ENCODE results near the gene PTPRN2.

Gene PTPRN2

DNA sequence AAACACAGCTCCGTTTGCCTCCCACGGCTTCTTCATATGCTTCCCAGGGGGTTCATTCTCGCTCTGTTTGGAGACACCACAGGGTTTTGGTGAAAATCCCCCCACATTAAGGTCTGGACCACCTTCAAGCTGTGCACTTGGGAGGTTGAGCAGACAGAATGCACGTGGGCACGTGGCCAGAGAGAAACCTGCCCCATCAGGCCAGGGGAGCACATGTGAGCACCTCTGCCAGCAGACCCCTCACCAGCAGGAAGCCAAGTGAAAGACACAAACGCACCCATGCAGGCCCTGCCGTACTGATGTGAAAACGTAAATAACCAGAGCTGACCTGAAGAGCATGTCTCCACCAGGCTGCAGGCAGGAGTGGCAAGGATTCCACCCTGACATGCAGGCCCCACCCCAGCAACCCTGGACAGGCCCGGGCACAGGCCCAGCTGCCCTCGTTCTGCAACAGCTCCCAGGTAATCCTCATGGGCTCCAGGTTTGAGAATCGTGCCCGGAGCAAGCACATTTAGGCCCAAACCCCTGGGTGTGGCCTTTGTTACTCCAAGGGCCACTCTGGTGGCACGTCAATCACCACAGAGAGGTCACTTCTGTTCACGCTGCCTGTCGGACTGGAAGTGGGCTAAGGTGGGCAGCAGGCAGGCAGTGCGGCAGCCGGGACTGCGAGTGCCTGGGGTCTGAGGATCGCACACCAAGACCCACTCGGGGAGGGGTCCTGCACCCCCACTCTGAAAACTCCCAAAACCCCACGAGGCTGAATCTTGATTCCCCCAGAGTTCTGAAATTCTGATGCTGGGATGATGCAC lies 184.4 kb downstream of the PTPRN2 start:
- Histone ChIP-seq H3K4me1 (ENCODE audit: control insufficient read depth in 5 of 5, insufficient read depth in 5 of 5, low read length in 5 of 5) (no peaks in the 10 kb centered on the region), H3K9me3 (ENCODE audit: control insufficient read depth in 5 of 5, low read length in 5 of 5) (peaks cover 0 to 17% (median 7%) of the 10 kb centered on the region in 5 donors), H3K36me3 (ENCODE audit: control insufficient read depth in 5 of 5, insufficient read depth in 5 of 5, low read length in 5 of 5) (no peaks in the 10 kb centered on the region), H3K27ac (ENCODE audit: low read depth, low read length) (no peak overlapping the region), H3K9ac (ENCODE audit: low read length in 5 of 5) (no peak overlapping the region), H3K4me3 (ENCODE audit: low read depth in 1 of 5, low read length in 5 of 5) (no peak overlapping the region), H3K27me3 (ENCODE audit: control insufficient read depth in 5 of 5, insufficient read depth in 4 of 5, low read length in 5 of 5) (peaks cover 0 to 14% (median 6%) of the 10 kb centered on the region in 5 donors)

DNA sequence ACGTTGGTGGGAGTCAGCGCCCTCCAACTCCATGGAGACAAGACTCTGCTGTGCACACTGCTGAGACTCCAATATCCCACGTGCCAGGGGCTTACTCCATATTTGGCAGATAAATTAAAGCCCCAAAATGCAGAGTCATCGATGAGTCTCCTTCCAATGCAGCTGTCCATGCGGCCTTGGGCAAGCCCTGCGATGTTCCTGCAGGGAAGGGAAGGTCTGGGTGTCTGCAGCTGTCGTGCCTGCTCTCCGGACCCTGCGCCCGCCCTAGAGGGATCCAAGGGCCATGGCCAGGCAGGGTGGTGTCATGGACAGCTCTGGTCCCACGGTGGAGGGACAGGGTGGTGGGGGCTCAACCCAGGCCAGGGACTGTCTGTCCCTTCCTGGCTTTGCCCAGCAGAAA lies 185.2 kb downstream of the PTPRN2 start:
- no peak overlapping the region for H3K27ac ChIP-seq (ENCODE audit: low read depth, low read length)
- no peaks in the 10 kb centered on the region for H3K4me1 ChIP-seq (ENCODE audit: control insufficient read depth in 5 of 5, insufficient read depth in 5 of 5, low read length in 5 of 5)
- peaks cover 0 to 14% (median 6%) of the 10 kb centered on the region in 5 donors for H3K27me3 ChIP-seq (ENCODE audit: control insufficient read depth in 5 of 5, insufficient read depth in 4 of 5, low read length in 5 of 5)
- H3K4me3 ChIP-seq (ENCODE audit: low read depth in 1 of 5, low read length in 5 of 5): no peak overlapping the region
- H3K9me3 ChIP-seq (ENCODE audit: control insufficient read depth in 5 of 5, low read length in 5 of 5): peaks cover 0 to 20% (median 9%) of the 10 kb centered on the region in 5 donors
- H3K36me3 ChIP-seq (ENCODE audit: control insufficient read depth in 5 of 5, insufficient read depth in 5 of 5, low read length in 5 of 5): no peaks in the 10 kb centered on the region
- H3K9ac ChIP-seq (ENCODE audit: low read length in 5 of 5): no peak overlapping the region

DNA sequence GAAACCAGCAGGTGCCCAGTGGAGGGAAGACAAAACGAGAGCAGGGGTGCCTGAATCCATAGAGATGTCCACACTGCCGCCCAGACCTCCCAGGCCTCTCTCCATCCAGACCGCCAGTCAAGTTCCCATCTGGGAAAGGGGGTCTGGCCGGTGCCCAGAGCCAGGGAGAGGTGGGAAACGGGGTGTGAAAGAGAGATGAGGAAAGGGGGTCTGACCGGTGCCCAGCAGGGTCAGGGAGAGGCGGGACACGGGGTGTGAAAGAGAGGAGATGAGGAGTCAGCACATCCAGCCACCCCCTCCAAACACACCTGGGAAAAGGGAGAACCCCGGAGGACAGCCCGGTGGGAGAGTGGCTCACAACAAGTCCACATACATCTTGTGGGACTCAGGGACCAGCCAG lies 185.8 kb downstream of the PTPRN2 start:
- peaks cover 0 to 14% (median 6%) of the 10 kb centered on the region in 5 donors for H3K27me3 ChIP-seq (ENCODE audit: control insufficient read depth in 5 of 5, insufficient read depth in 4 of 5, low read length in 5 of 5)

GRCh38 chr7:158401295-158401694 lies 186.3 kb downstream of the PTPRN2 start:
- H3K36me3 ChIP-seq (ENCODE audit: control insufficient read depth in 5 of 5, insufficient read depth in 5 of 5, low read length in 5 of 5): no peaks in the 10 kb centered on the region
- no peak overlapping the region for H3K27ac ChIP-seq (ENCODE audit: low read depth, low read length)
- peaks cover 1 to 14% (median 6%) of the 10 kb centered on the region in 5 donors for H3K27me3 ChIP-seq (ENCODE audit: control insufficient read depth in 5 of 5, insufficient read depth in 4 of 5, low read length in 5 of 5)
- H3K4me3 ChIP-seq (ENCODE audit: low read depth in 1 of 5, low read length in 5 of 5): no peak overlapping the region
- H3K4me1 ChIP-seq (ENCODE audit: control insufficient read depth in 5 of 5, insufficient read depth in 5 of 5, low read length in 5 of 5): no peaks in the 10 kb centered on the region
- H3K9me3 ChIP-seq (ENCODE audit: control insufficient read depth in 5 of 5, low read length in 5 of 5): peaks cover 0 to 20% (median 9%) of the 10 kb centered on the region in 5 donors
- H3K9ac ChIP-seq (ENCODE audit: low read length in 5 of 5): no peak overlapping the region

More for the DNA sequence above, 185.8 kb downstream of the PTPRN2 start:
- Histone ChIP-seq H3K36me3 (ENCODE audit: control insufficient read depth in 5 of 5, insufficient read depth in 5 of 5, low read length in 5 of 5) (no peaks in the 10 kb centered on the region), H3K4me1 (ENCODE audit: control insufficient read depth in 5 of 5, insufficient read depth in 5 of 5, low read length in 5 of 5) (no peaks in the 10 kb centered on the region), H3K4me3 (ENCODE audit: low read depth in 1 of 5, low read length in 5 of 5) (no peak overlapping the region), H3K27ac (ENCODE audit: low read depth, low read length) (no peak overlapping the region), H3K9ac (ENCODE audit: low read length in 5 of 5) (no peak overlapping the region), H3K9me3 (ENCODE audit: control insufficient read depth in 5 of 5, low read length in 5 of 5) (peaks cover 0 to 20% (median 9%) of the 10 kb centered on the region in 5 donors)

DNA sequence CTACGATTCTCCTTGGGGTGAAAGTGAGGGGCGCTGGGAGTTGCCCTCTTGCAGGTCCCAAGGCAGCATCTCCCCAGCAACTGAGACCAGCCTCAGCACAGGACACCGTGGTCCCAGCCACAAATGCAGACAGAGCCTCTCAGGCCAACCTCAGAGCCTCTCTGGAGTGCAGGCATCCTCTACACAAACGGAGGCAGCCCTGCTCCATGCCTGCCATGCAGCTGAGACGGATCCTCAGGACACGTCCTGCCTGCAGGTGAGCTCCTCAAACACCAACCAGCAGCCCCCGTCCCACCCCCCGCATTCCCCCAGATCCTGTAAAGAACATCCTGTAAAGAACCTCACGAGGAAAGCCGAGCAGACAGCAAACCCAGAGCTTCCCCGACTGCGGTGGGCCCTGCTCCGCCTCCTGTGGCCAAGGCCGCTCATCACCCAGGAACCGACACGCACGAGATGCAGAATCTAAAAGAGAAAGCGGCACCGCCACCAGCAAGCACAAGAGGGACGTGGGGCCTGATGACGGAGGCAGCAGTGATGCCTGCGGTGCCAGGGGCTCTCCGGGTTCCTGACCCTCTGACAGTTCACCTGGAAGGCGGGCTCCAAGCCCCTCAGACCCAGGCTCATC lies 186.9 kb downstream of the PTPRN2 start:
- H3K27ac ChIP-seq (ENCODE audit: low read depth, low read length): no peak overlapping the region
- no peak overlapping the region for H3K4me3 ChIP-seq (ENCODE audit: low read depth in 1 of 5, low read length in 5 of 5)
- no peak overlapping the region for H3K9ac ChIP-seq (ENCODE audit: low read length in 5 of 5)
- H3K27me3 ChIP-seq (ENCODE audit: control insufficient read depth in 5 of 5, insufficient read depth in 4 of 5, low read length in 5 of 5): peaks cover 2 to 14% (median 6%) of the 10 kb centered on the region in 5 donors
- H3K36me3 ChIP-seq (ENCODE audit: control insufficient read depth in 5 of 5, insufficient read depth in 5 of 5, low read length in 5 of 5): no peaks in the 10 kb centered on the region
- peaks cover 0 to 20% (median 9%) of the 10 kb centered on the region in 5 donors for H3K9me3 ChIP-seq (ENCODE audit: control insufficient read depth in 5 of 5, low read length in 5 of 5)
- H3K4me1 ChIP-seq (ENCODE audit: control insufficient read depth in 5 of 5, insufficient read depth in 5 of 5, low read length in 5 of 5): no peaks in the 10 kb centered on the region

DNA sequence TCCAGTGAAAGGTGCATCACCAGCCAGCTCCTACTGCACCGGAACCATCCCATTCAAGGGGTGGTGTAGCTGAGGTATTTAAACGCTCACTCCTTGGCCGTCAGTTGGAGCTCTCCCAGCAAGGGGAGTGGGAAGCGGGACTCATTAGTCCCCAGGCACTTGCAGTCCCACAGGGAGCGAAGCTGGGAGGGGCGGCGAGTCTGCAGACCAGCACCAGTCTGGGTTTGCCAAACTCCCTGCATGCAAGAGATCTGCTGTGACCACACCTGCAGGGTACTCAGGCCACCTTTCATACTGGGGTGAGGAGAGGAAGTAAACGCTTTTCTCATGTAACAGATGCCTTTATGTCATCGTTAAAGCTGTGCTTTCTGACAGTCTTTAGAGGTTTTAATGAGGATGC lies 187.9 kb downstream of the PTPRN2 start:
- Histone ChIP-seq H3K4me3 (ENCODE audit: low read depth in 1 of 5, low read length in 5 of 5) (no peak overlapping the region), H3K4me1 (ENCODE audit: control insufficient read depth in 5 of 5, insufficient read depth in 5 of 5, low read length in 5 of 5) (no peaks in the 10 kb centered on the region), H3K27me3 (ENCODE audit: control insufficient read depth in 5 of 5, insufficient read depth in 4 of 5, low read length in 5 of 5) (peaks cover 2 to 14% (median 6%) of the 10 kb centered on the region in 5 donors), H3K9ac (ENCODE audit: low read length in 5 of 5) (no peak overlapping the region), H3K27ac (ENCODE audit: low read depth, low read length) (no peak overlapping the region), H3K36me3 (ENCODE audit: control insufficient read depth in 5 of 5, insufficient read depth in 5 of 5, low read length in 5 of 5) (no peaks in the 10 kb centered on the region), H3K9me3 (ENCODE audit: control insufficient read depth in 5 of 5, low read length in 5 of 5) (peaks cover 0 to 20% (median 9%) of the 10 kb centered on the region in 5 donors)

DNA sequence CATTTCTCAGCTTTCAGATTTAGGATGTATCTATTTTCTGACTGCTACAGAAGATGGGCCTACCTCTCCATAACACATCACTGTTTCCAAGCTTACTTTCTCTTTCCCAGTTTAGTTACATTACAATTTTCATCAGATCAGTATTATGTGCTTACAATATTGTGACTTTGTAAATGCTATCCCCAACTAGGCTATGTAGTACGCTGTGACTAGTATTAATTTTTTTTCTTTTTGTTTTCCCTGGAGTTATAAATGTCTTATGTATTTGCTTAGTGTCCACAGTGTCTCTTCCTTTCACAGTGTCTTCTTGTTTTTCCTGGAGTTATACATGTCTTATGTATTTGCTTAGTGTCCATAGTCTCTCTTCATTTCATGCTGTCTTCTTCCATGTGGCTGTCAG lies 188.9 kb downstream of the PTPRN2 start:
- no peak overlapping the region for H3K4me3 ChIP-seq (ENCODE audit: low read depth in 1 of 5, low read length in 5 of 5)
- no peak overlapping the region for H3K9ac ChIP-seq (ENCODE audit: low read length in 5 of 5)

GRCh38 chr7:158397885-158398284 lies 189.7 kb downstream of the PTPRN2 start:
- Histone ChIP-seq H3K27me3 (ENCODE audit: control insufficient read depth in 5 of 5, insufficient read depth in 4 of 5, low read length in 5 of 5) (peaks cover 2 to 8% (median 4%) of the 10 kb centered on the region in 5 donors), H3K36me3 (ENCODE audit: control insufficient read depth in 5 of 5, insufficient read depth in 5 of 5, low read length in 5 of 5) (no peaks in the 10 kb centered on the region), H3K27ac (ENCODE audit: low read depth, low read length) (no peak overlapping the region), H3K9me3 (ENCODE audit: control insufficient read depth in 5 of 5, low read length in 5 of 5) (peaks cover 0 to 20% (median 9%) of the 10 kb centered on the region in 5 donors), H3K4me3 (ENCODE audit: low read depth in 1 of 5, low read length in 5 of 5) (no peak overlapping the region), H3K9ac (ENCODE audit: low read length in 5 of 5) (no peak overlapping the region), H3K4me1 (ENCODE audit: control insufficient read depth in 5 of 5, insufficient read depth in 5 of 5, low read length in 5 of 5) (no peaks in the 10 kb centered on the region)

More for the DNA sequence above, 188.9 kb downstream of the PTPRN2 start:
- peaks cover 2 to 14% (median 6%) of the 10 kb centered on the region in 5 donors for H3K27me3 ChIP-seq (ENCODE audit: control insufficient read depth in 5 of 5, insufficient read depth in 4 of 5, low read length in 5 of 5)
- no peaks in the 10 kb centered on the region for H3K4me1 ChIP-seq (ENCODE audit: control insufficient read depth in 5 of 5, insufficient read depth in 5 of 5, low read length in 5 of 5)
- peaks cover 0 to 20% (median 9%) of the 10 kb centered on the region in 5 donors for H3K9me3 ChIP-seq (ENCODE audit: control insufficient read depth in 5 of 5, low read length in 5 of 5)
- H3K36me3 ChIP-seq (ENCODE audit: control insufficient read depth in 5 of 5, insufficient read depth in 5 of 5, low read length in 5 of 5): no peaks in the 10 kb centered on the region
- no peak overlapping the region for H3K27ac ChIP-seq (ENCODE audit: low read depth, low read length)

- no peaks in the 10 kb centered on the region for H3K4me1 ChIP-seq (ENCODE audit: control insufficient read depth in 5 of 5, insufficient read depth in 5 of 5, low read length in 5 of 5)
- H3K27ac ChIP-seq (ENCODE audit: low read depth, low read length): no peak overlapping the region
- H3K9ac ChIP-seq (ENCODE audit: low read length in 5 of 5): no peak overlapping the region
- peaks cover 0 to 20% (median 9%) of the 10 kb centered on the region in 5 donors for H3K9me3 ChIP-seq (ENCODE audit: control insufficient read depth in 5 of 5, low read length in 5 of 5)
- peaks cover under 1 to 6% (median 2%) of the 10 kb centered on the region in 5 donors for H3K27me3 ChIP-seq (ENCODE audit: control insufficient read depth in 5 of 5, insufficient read depth in 4 of 5, low read length in 5 of 5)
- H3K4me3 ChIP-seq (ENCODE audit: low read depth in 1 of 5, low read length in 5 of 5): no peak overlapping the region
- no peaks in the 10 kb centered on the region for H3K36me3 ChIP-seq (ENCODE audit: control insufficient read depth in 5 of 5, insufficient read depth in 5 of 5, low read length in 5 of 5)
Observed at GRCh38 chr7:158396982-158397862, 190.4 kb downstream of the PTPRN2 start.
